GM18505 (cell line): ENCODE data around the gene KLHL22.
"Not testable (repeated sequence)": the region's sequence is repeated elsewhere in the genome, so short reads cannot be mapped to it uniquely, and the experiment has no call there.

ENCODE experiments used
- ATAC-seq: cut with Tn5 transposase; IDR thresholded peaks from one replicate; pipeline ENCODE4 v1.9.1; 2021; ENCODE audit not compliant: unreplicated experiment
- POLR2A ChIP-seq: IDR thresholded peaks from 4 replicates; pipeline ENCODE4 v1.6.1; 2011; ENCODE audit warnings: borderline replicate concordance; ENCODE audit not compliant: insufficient read depth, insufficient read length; ENCODE audit errors: extremely low read depth

Gene KLHL22

GRCh38 chr22:20463324-20464095 is 32.1 kb downstream of the KLHL22 start:
- no peak for ATAC-seq
- no peak for TF ChIP-seq POLR2A

- no peak for ATAC-seq
- no peak for TF ChIP-seq POLR2A
These were observed 35.7 kb downstream of the KLHL22 start for GRCh38 chr22:20459862-20460261.

GRCh38 chr22:20459152-20459542 is 36.4 kb downstream of the KLHL22 start:
- ATAC-seq: no peak
- no peak for TF ChIP-seq POLR2A

GRCh38 chr22:20458530-20459151 is 37.0 kb downstream of the KLHL22 start:
- no peak for ATAC-seq
- no peak for TF ChIP-seq POLR2A

- TF ChIP-seq POLR2A: no peak
- no peak for ATAC-seq
These were observed 37.9 kb downstream of the KLHL22 start for GRCh38 chr22:20457506-20458240.

GRCh38 chr22:20456722-20457076 is 38.9 kb downstream of the KLHL22 start:
- ATAC-seq: no peak
- TF ChIP-seq POLR2A: no peak

GRCh38 chr22:20456064-20456721 is 39.4 kb downstream of the KLHL22 start:
- no peak for ATAC-seq
- TF ChIP-seq POLR2A: no peak

GRCh38 chr22:20455709-20456063 is 39.9 kb downstream of the KLHL22 start:
- no peak for ATAC-seq
- TF ChIP-seq POLR2A: no peak

- TF ChIP-seq POLR2A: no peak
- ATAC-seq: no peak
These were observed 42.4 kb downstream of the KLHL22 start for GRCh38 chr22:20453222-20453621.

GRCh38 chr22:20451920-20452319 is 43.7 kb downstream of the KLHL22 start:
- no peak for ATAC-seq

GRCh38 chr22:20451129-20451778 is 44.3 kb downstream of the KLHL22 start:
- not testable (repeated sequence) for ATAC-seq

More at GRCh38 chr22:20451920-20452319, 43.7 kb downstream of the KLHL22 start:
- TF ChIP-seq POLR2A: no peak

- no peak for ATAC-seq
- TF ChIP-seq POLR2A: no peak
These were observed 45.1 kb downstream of the KLHL22 start for GRCh38 chr22:20450551-20450906.
